OCI-LY7 (cell line): Measurements from ENCODE around the gene E2F2. TPM values are rescaled to one million over a fixed set of nuclear protein-coding genes. Genes with fewer than 3 reads are reported as not detected.

Experiments
- BruUV-seq: library from RNA; stranded (reverse); fragments of 400-500 nt; replicated peaks from 2 replicates; lab custom pipeline; 2021; lab: Mats Ljungman, UMichigan
- CTCF ChIA-PET: fragments of 300-600 bp; sonication (Branson Sonifier 250); formaldehyde crosslinking; loops from one replicate; lab custom pipeline; 2022; ENCODE audit warnings: antibody characterized with exemption; ENCODE audit not compliant: unreplicated experiment; lab: Charles Lee
- POLR2A ChIA-PET: fragments of 300-600 bp; sonication (Branson Sonifier 250); formaldehyde crosslinking; loops from one replicate; lab custom pipeline; 2022; ENCODE audit warnings: antibody characterized with exemption; lab: Charles Lee
- DNase-seq: peaks from one replicate; pipeline ENCODE4 v3.0.0-alpha.2; 2015; ENCODE audit warnings: low spot score
- H2AFZ ChIP-seq: fragments of 200-600 bp; sonication (generic), shearing (Covaris generic); 2 replicates; pipeline ENCODE4 v1.6.1; 2014; ENCODE audit warnings: mild to moderate bottlenecking, antibody characterized with exemption, low read length, moderate library complexity
- H3K27ac ChIP-seq: fragments of 200-600 bp; sonication (generic); 2 replicates; pipeline ENCODE4 v1.5.1; 2014; ENCODE audit warnings: mixed run types, low read depth, mild to moderate bottlenecking, moderate library complexity, low read length, inconsistent platforms; ENCODE audit not compliant: poor library complexity, severe bottlenecking
- H3K36me3 ChIP-seq: fragments of 200-600 bp; sonication (generic); 2 replicates; pipeline ENCODE4 v1.6.1; 2014; ENCODE audit warnings: mild to moderate bottlenecking, antibody characterized with exemption, low read length, moderate library complexity, mixed read lengths; ENCODE audit not compliant: insufficient read depth
- H3K4me1 ChIP-seq: fragments of 200-600 bp; sonication (generic); 2 replicates; pipeline ENCODE4 v1.5.1; 2014; ENCODE audit warnings: mild to moderate bottlenecking, low read length; ENCODE audit not compliant: insufficient read depth, poor library complexity, severe bottlenecking
- H3K4me2 ChIP-seq: fragments of 200-600 bp; sonication (generic); 2 replicates; pipeline ENCODE4 v1.6.1; 2014; ENCODE audit warnings: mild to moderate bottlenecking, low read length
- H3K4me3 ChIP-seq: fragments of 200-600 bp; sonication (generic); 2 replicates; pipeline ENCODE4 v1.5.1; 2014; ENCODE audit warnings: mild to moderate bottlenecking, low read depth, low read length; ENCODE audit not compliant: poor library complexity, severe bottlenecking
- H3K79me2 ChIP-seq: fragments of 200-600 bp; sonication (generic); 2 replicates; pipeline ENCODE4 v1.6.1; 2016; ENCODE audit warnings: low read depth, mild to moderate bottlenecking, low read length, moderate library complexity, mixed read lengths; ENCODE audit not compliant: insufficient read depth
- H3K9me2 ChIP-seq: fragments of 200-600 bp; sonication (generic); 2 replicates; pipeline ENCODE4 v1.6.1; 2016; ENCODE audit warnings: mild to moderate bottlenecking, low read length, mixed read lengths; ENCODE audit not compliant: insufficient read depth
- H3K9me3 ChIP-seq: fragments of 200-600 bp; sonication (generic); 2 replicates; pipeline ENCODE4 v1.6.1; 2014; ENCODE audit warnings: mild to moderate bottlenecking, mixed run types, low read length, mixed read lengths
- H4K20me1 ChIP-seq: fragments of 200-600 bp; sonication (generic); 2 replicates; pipeline ENCODE4 v1.6.1; 2014; ENCODE audit warnings: mild to moderate bottlenecking, antibody characterized with exemption, low read length, moderate library complexity, mixed read lengths; ENCODE audit not compliant: insufficient read depth
- CTCF ChIP-seq: fragments of 200-600 bp; sonication (generic); conservative IDR thresholded peaks from 2 replicates; pipeline ENCODE4 v1.5.1; 2014; ENCODE audit warnings: mild to moderate bottlenecking, antibody characterized with exemption, low read length, moderate library complexity, mixed read lengths
- EZH2phosphoT487 ChIP-seq: fragments of 200-600 bp; sonication (generic); IDR thresholded peaks from 2 replicates; pipeline ENCODE4 v1.6.1; 2018; ENCODE audit warnings: low read depth, borderline replicate concordance, mild to moderate bottlenecking, mixed run types, antibody characterized with exemption, low read length, moderate library complexity, mixed read lengths
- intact Hi-C: fragments of 100-400 bp; cut with micrococcal nuclease; formaldehyde crosslinking; loops from one replicate; pipeline ENCODE4 v1.10.0; 2022; ENCODE audit not compliant: unreplicated experiment
- total RNA-seq, 2 experiments: library from RNA; depleted of rRNA in 1 of 2; stranded (reverse); fragments of >200 nt in 1 of 2; shearing (Covaris generic) in 1 of 2; gene quantifications; 2 replicates each; pipeline ENCODE4 v1.2.3, GENCODE V29; 2014 to 2022

The E2F2 gene
- total RNA-seq, 2 experiments from 2014 or later, result 203 to 212 TPM

GRCh38 chr1:23561076-23561812, 30.2 kb upstream of the E2F2 start:
- Histone ChIP-seq H3K36me3 (peaks cover 28% of the 10 kb centered on the region), H3K4me3 (peak overlapping the region; percentile 94), H3K27ac (peak overlapping the region; percentile 97), H4K20me1 (peaks cover 18% of the 10 kb centered on the region), H3K9me2 (no peaks in the 10 kb centered on the region), H2AFZ (no peak overlapping the region; the same call in 1 of the 2 replicates), H3K4me1 (peaks cover 62% of the 10 kb centered on the region), H3K9me3 (no peaks in the 10 kb centered on the region), H3K4me2 (peak overlapping the region; percentile 97), H3K79me2 (peaks cover 49% of the 10 kb centered on the region)
- intact Hi-C loops, result no loop called here
- DNase-seq, result no peak
- ChIA-PET POLR2A (interaction anchor here (4.0 to 12.1 kb wide), 4 partner anchors 12 to 57 kb away, joined by 43 to 259 read pairs (median 92); no protein-coding TSS in a partner anchor), CTCF (interaction anchor here (1.4 kb wide), 1 partner anchor 16 kb away, joined by 3 read pairs; no protein-coding TSS in a partner anchor)
- TF ChIP-seq EZH2phosphoT487, result no peak
- TF ChIP-seq CTCF, result no peak
- no TSS peak for BruUV-seq

GRCh38 chr1:23559985-23560741, 29.1 kb upstream of the E2F2 start:
- Histone ChIP-seq H3K9me3 (no peaks in the 10 kb centered on the region), H3K4me3 (peak overlapping the region; percentile 94), H3K9me2 (no peaks in the 10 kb centered on the region), H3K4me2 (peak overlapping the region; percentile 97), H3K4me1 (peaks cover 66% of the 10 kb centered on the region), H4K20me1 (peaks cover 18% of the 10 kb centered on the region), H2AFZ (no peak overlapping the region), H3K36me3 (peaks cover 28% of the 10 kb centered on the region), H3K79me2 (peaks cover 49% of the 10 kb centered on the region), H3K27ac (peak overlapping the region; percentile 97)
- intact Hi-C loops, result loop anchor here (1.0 kb wide), 3 partner anchors 17 to 53 kb away; no protein-coding TSS in a partner anchor
- CTCF ChIA-PET, result interaction anchor here (0.8 to 1.4 kb wide), 2 partner anchors 17 to 39 kb away, joined by 3 read pairs; no protein-coding TSS in a partner anchor
- POLR2A ChIA-PET, result interaction anchor here (0.6 to 12.1 kb wide), 21 partner anchors 9 to 630 kb away, joined by 3 to 259 read pairs (median 6); no protein-coding TSS in a partner anchor
- no peak for DNase-seq
- TSS peak; percentile 90 for BruUV-seq
- TF ChIP-seq CTCF (peak; percentile 10; the same call in 1 of the 2 replicates), EZH2phosphoT487 (no peak)
